Aorta (tissue), 5 donors: Measurements from ENCODE around the gene ZIM2. TPM values are rescaled to one million over a fixed set of nuclear protein-coding genes. Genes with fewer than 3 reads are reported as not detected.

Experiments used
- ATAC-seq: fragments of 200-7000 bp; cut with Tn5 transposase; one replicate; pipeline ENCODE4 v1.9.1; 2022; ENCODE audit warnings: moderate library complexity; ENCODE audit not compliant: low FRiP score
- DNase-seq, 2 donors: peaks; one replicate each; pipeline ENCODE4 v3.0.0-alpha.2; 2020
- H3K27ac ChIP-seq, 2 donors: one replicate each; pipeline ENCODE4 v1.5.1; 2013; ENCODE audit warnings: low read length in 2 of 2, mild to moderate bottlenecking in 2 of 2, moderate library complexity in 2 of 2, control low read depth in 1 of 2, inconsistent platforms in 1 of 2, low read depth in 1 of 2
- H3K27me3 ChIP-seq, 2 donors: one replicate each; pipeline ENCODE4 v1.6.1; 2013; ENCODE audit warnings: control low read depth in 1 of 2, low read length in 1 of 2, mild to moderate bottlenecking in 1 of 2, moderate library complexity in 1 of 2; ENCODE audit not compliant: insufficient read depth in 2 of 2, control insufficient read depth in 1 of 2
- H3K36me3 ChIP-seq, 2 donors: one replicate each; pipeline ENCODE4 v1.6.1; 2013; ENCODE audit warnings: control low read depth in 1 of 2, low read length in 1 of 2, mild to moderate bottlenecking in 1 of 2; ENCODE audit not compliant: insufficient read depth in 2 of 2, control insufficient read depth in 1 of 2
- H3K4me1 ChIP-seq, 2 donors: one replicate each; pipeline ENCODE4 v1.6.1; 2013; ENCODE audit warnings: low read length in 2 of 2, control low read depth in 1 of 2, mild to moderate bottlenecking in 1 of 2, moderate library complexity in 1 of 2; ENCODE audit not compliant: insufficient read depth in 2 of 2, control insufficient read depth in 1 of 2
- H3K4me3 ChIP-seq, 2 donors: one replicate each; pipeline ENCODE4 v1.5.1; 2013; ENCODE audit warnings: low read length in 2 of 2, control low read depth in 1 of 2, mild to moderate bottlenecking in 1 of 2
- H3K9me3 ChIP-seq: one replicate; pipeline ENCODE4 v1.6.1; 2013; ENCODE audit warnings: mild to moderate bottlenecking, low read length; ENCODE audit not compliant: control insufficient read depth
- WGBS, 2 donors: extraction: QIAGEN DNeasy Blood & Tissue Kit; methylation state at CpG; one replicate each; pipeline ENCODE4 v1.1.7; 2013; 5-methylcytosine and 5-hydroxymethylcytosine counted together
- intact Hi-C, 2 donors: fragments of 100-400 bp; cut with DNase I; formaldehyde crosslinking; loops; one replicate each; pipeline versions ENCODE4 v1.14.2 to v1.15.0; 2022
- long read RNA-seq, 2 donors: library from polyadenylated mRNA; unstranded; transcript quantifications; one replicate each; pipeline ENCODE4 v2.0.0, GENCODE V29; 2020 to 2021
- polyA plus RNA-seq, 2 donors: library from polyadenylated mRNA; stranded (reverse); fragments of 200-250 nt; gene quantifications; one replicate each; pipeline ENCODE4 v1.2.3, GENCODE V29; 2013
- total RNA-seq, 2 donors: library from RNA; stranded (reverse); fragmentation: NEBNext Ultra II Directional; extraction: Animal tissue kit (Norgen Biotek cat#: 25700); gene quantifications; one replicate each; pipeline ENCODE4 v1.2.1, GENCODE V29; 2021
- donor health status: healthy with polysubstance abuse.
- donor health status: Bipolar disorder and iron deficiency.
- donor health status: DM: no; HTN: no; CAD: no.
- donor health status: DM: no; HTN: no; CAD: no.
- donor health status: DM: yes; HTN: yes; CAD: no.

ZIM2 gene
- total RNA-seq, result under 1 TPM; 0.32 to 0.39 TPM
- polyA plus RNA-seq, result not detected
- long read RNA-seq, donor 1, partial matches to known transcripts, result 0 of 2 reads
- long read RNA-seq, donor 1, other reads (novel, unspliced or antisense), result 0 of 2 reads
- long read RNA-seq, donor 2, result 0 reads

DNA sequence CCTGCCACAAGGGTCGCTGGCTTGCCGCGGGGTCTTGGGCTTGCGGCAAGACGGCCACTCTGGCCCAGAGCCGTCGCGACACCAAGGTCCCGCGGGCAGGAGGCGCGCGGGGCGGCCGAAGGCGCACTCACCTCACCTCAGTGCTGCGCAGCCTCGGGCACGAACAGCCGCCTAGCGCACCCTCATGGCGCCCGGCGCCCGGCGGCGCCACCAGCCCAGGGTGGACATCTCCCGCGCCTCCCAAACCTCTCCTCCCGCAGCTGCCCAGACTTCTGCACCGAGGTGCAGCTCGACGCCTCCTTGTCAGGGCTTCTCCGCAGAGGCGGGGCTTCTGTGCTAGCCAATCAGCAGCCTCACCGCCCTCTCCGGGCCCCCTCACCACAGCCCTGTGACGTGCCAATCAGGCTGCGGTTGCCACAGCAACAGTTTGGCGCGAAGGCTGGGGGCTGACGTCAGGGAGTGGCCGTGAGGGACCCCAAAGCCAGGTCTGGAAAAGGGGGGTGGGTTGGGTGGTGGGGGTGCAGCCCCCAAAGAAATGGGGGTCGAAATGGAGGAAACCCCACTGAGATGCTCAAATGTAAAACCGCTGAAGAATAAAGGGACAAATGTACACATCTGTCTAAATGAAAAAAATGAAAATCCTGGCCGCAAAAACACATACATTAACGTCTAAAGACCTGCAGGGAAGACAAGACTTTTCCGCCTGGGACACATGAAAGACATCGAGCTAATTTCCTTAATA lies at the start of gene ZIM2, which contains the start of gene PEG3:
TSS of gene ZIM2 (minus strand) at position 276 of the 742 bp plus-strand sequence. CDS start 16,449 bp downstream, outside the sequence.
TSS of gene PEG3 (minus strand) at position 276 of the 742 bp plus-strand sequence. CDS start 16,071 bp downstream, outside the sequence.
- peak within 1 kb of the TSS in 1 of 2 donors; percentile 31 for H3K27ac ChIP-seq
- no peaks in the 10 kb centered on the region for H3K27me3 ChIP-seq
- DNase-seq (peak; percentile 72 to 89), ATAC-seq (no peak)
- no peaks in the 10 kb centered on the region for H3K36me3 ChIP-seq
- H3K4me1 ChIP-seq, result no peaks in the 10 kb centered on the region
- intact Hi-C loops, result no loop called here
- 52 to 59% methylated on average over 39 to 49 of the region's 49 CpGs for WGBS, 2 donors
- H3K4me3 ChIP-seq, result peak within 1 kb of the TSS in 1 of 2 donors; percentile 7
- H3K9me3 ChIP-seq, result no peaks in the 10 kb centered on the region

DNA sequence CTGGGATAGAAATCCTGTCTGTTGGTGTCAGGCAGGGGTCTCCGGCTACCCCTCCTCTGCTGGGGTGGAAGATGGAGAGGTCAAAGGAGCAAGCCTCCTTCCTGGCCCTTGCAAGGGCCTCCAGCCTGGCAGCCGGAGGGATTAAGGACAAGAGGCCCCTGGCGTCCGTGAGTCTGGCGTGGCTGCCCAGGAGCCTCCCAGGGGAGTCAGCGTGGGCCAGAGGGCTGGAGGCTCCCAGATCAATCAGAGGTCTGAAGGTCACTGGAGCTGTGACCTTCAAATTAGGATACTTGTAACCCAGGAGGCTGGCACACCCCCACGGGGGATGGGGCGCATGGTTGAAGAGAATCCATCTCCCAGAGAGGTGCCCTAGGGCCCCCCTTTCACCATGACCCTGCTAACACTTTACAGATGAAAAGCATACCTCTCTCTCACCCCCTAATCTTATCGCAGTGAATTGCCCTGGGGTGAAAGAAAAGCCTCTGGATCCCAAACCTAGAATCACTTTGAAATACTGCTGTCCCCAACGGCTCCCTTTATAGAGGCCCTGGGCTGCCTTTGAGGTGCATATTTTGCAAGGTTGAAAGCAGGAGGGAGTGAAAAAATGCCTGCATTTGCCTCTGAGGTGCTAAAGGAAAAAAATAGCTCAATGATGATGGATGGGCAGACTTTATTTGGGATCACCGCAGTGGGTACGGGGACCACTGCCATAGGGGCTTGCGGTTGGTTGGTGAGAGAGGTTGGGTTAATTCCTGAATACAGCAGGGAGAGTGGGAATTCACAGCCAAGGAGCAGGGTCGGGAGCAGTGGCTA lies 44.9 kb upstream of the ZIM2 start:
- Histone ChIP-seq H3K36me3 (no peaks in the 10 kb centered on the region), H3K27me3 (no peaks in the 10 kb centered on the region), H3K4me3 (no peak overlapping the region), H3K4me1 (no peaks in the 10 kb centered on the region), H3K27ac (no peak overlapping the region), H3K9me3 (peaks cover 2% of the 10 kb centered on the region)
- no peak for DNase-seq
- 27 to 33% methylated on average over 14 of the region's 14 CpGs for WGBS, 2 donors
- no peak for ATAC-seq
- intact Hi-C loops, result no loop called here

DNA sequence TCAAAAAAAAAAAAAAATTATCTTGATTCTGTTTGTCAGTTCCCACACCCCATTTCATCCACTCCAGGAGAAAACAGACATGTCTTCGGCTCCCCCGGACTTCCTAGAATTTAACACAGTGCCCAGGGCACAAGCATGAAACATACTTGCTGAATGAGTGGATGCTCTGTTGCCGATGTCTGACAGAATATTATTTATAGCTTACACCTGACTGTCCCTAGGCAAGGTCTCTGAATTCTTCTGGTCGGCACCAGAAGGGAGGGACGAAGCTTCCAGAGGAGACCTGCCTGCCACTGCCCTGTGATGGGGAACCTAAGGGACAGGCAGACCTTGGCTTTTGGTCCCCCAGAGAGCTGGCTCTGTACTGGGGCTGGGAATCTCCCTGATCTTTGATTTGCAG lies 43.9 kb upstream of the ZIM2 start:
- ATAC-seq (no peak), DNase-seq (no peak)
- H3K27ac ChIP-seq, result no peak overlapping the region
- WGBS, 2 donors, result 55 to 72% methylated on average over 5 of the region's 5 CpGs
- peaks cover 2% of the 10 kb centered on the region for H3K9me3 ChIP-seq
- no peak overlapping the region for H3K4me3 ChIP-seq
- no peaks in the 10 kb centered on the region for H3K27me3 ChIP-seq
- no peaks in the 10 kb centered on the region for H3K4me1 ChIP-seq
- no peaks in the 10 kb centered on the region for H3K36me3 ChIP-seq
- intact Hi-C loops, result no loop called here

DNA sequence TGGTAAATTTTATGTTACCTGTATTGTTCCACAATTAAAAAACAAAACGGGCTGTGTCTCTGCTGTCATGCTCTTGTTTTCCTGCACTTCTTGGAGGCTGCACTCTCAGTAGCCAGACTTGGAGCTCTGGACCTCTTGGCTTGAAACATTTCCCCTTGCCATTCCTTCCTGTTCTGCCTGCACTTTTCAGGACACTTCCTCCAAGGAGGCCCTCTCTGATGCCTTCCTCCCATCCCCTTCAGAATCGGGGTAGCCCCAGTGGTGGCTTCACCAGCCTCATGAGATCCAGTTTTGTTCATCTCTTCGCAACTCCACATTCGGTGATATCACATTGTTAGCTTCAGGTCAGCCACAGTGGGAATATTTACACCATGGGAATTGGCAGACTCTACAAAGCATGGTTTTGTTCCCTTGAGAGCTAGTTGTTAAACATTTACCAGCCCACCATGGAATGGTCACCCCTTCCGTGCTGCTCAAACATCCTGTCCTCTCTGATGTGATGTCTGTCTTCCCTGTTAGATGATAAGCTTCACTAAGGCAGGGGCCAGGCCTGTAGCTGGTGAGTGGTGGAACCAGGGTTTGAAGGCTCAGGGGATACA lies 40.2 kb upstream of the ZIM2 start:
- Histone ChIP-seq H3K9me3 (peaks cover 2% of the 10 kb centered on the region), H3K27me3 (no peaks in the 10 kb centered on the region), H3K27ac (no peak overlapping the region), H3K36me3 (no peaks in the 10 kb centered on the region), H3K4me3 (no peak overlapping the region), H3K4me1 (no peaks in the 10 kb centered on the region)
- no peak for DNase-seq
- intact Hi-C loops, result no loop called here
- ATAC-seq, result no peak
- WGBS, 2 donors, result 64 to 73% methylated on average over 5 of the region's 5 CpGs

DNA sequence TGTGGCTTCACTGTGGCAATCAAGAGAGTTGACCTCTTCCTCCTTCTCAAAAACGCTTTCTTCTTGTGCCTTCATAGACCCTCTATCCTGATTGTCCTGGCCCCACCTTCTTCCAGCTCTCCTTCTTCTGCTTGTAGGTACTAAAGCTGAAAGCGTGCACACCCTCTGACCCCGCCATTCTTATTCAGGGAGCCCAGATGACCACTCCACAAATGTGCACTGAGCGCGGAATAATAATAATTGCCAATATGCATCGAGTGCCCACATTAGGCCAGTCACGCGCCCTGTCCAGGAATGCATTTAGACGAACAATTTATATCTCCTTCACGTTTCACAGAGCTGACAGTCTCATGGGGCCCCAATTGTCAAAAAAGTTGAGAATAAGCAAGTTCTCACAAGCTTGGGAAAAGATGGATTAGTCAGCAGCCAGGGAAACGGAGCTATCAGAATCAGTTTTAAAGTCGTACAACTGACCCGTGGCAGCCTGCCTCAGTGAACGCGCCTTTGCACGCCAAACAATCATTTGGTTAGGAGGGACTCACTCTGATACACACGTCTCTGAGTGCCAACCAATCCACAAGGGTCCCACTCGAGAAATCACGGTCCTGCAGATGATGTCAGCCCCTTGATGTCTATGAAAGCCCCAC lies 36.7 kb upstream of the ZIM2 start:
- 24 to 28% methylated on average over 19 of the region's 19 CpGs for WGBS, 2 donors
- DNase-seq (no peak), ATAC-seq (no peak)
- intact Hi-C loops, result no loop called here
- Histone ChIP-seq H3K36me3 (no peaks in the 10 kb centered on the region), H3K9me3 (peaks cover 10% of the 10 kb centered on the region), H3K27ac (no peak overlapping the region), H3K4me3 (no peak overlapping the region), H3K27me3 (no peaks in the 10 kb centered on the region), H3K4me1 (no peaks in the 10 kb centered on the region)

DNA sequence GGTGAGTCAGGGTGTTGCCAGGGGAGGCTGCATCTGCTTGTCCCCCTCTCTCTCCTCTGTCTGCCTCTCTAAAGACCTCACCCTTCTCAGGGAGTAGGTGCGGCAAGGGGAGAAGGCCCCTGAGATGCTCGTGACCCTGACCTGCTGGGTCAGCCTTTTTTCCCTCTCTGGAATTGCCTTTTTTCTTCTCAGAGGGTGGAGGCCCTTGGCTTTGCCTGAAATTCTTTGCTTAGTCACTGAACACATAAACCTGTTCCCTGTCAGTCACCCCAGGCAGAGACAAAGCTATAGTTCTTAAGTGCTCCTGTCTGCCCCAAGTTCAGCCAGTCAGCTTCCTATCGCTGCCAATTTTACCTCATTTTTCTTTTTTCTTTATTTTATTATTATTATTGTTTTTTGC lies 35.2 kb upstream of the ZIM2 start:
- Histone ChIP-seq H3K4me1 (no peaks in the 10 kb centered on the region), H3K36me3 (no peaks in the 10 kb centered on the region), H3K9me3 (peaks cover 9% of the 10 kb centered on the region), H3K4me3 (no peak overlapping the region), H3K27me3 (no peaks in the 10 kb centered on the region), H3K27ac (no peak overlapping the region)
- DNase-seq, result no peak
- WGBS, 2 donors, result 77 to 82% methylated on average over 3 of the region's 3 CpGs
- no peak for ATAC-seq
- intact Hi-C loops, result no loop called here

DNA sequence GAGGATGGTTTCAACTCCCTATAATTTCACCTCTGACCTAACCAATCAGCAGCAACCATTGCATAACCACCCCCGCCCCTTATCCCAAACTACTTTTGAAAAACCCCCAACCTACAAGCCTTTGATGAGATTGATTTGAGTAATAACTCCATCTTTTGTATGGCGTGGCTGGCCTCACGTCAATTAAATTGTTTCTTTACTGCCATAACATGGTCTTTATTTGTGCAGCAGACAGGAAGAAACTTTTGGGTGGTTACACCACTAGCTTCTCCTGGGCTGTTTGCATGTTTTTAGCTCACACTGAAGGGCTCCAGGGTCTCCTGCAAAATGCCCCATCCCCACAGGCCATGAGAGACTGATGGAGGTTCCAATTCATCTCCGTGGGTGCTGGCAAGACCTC lies 34.0 kb upstream of the ZIM2 start:
- no peak for ATAC-seq
- H3K9me3 ChIP-seq, result peaks cover 7% of the 10 kb centered on the region
- no peaks in the 10 kb centered on the region for H3K4me1 ChIP-seq
- no peak overlapping the region for H3K4me3 ChIP-seq
- no peak overlapping the region for H3K27ac ChIP-seq
- WGBS, 2 donors, result 86% methylated on average over 4 of the region's 4 CpGs
- H3K27me3 ChIP-seq, result no peaks in the 10 kb centered on the region
- DNase-seq, result no peak
- intact Hi-C loops, result no loop called here
- no peaks in the 10 kb centered on the region for H3K36me3 ChIP-seq

DNA sequence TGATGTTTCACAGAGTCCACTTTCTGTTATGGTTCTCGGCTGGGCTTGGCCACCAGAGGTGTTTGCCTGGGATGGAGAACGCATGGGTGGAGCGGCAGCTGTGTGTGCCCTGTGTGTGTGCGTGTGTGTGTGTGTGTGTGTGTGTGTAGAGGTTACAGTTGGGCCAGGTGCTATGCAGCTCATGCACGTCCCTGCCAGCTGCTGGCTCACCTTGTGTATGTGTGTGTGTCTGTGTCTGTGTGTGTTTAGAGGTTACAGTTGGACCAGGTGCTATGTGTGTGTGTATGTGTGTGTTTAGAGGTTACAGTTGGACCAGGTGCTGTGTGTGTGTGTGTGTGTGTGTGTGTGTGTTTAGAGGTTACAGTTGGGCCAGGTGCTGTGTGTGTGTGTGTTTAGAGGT lies 33.0 kb upstream of the ZIM2 start:
- Histone ChIP-seq H3K9me3 (peaks cover 7% of the 10 kb centered on the region), H3K36me3 (no peaks in the 10 kb centered on the region), H3K4me1 (no peaks in the 10 kb centered on the region), H3K27ac (no peak overlapping the region), H3K27me3 (no peaks in the 10 kb centered on the region), H3K4me3 (no peak overlapping the region)
- ATAC-seq (no peak), DNase-seq (no peak)
- WGBS, 2 donors, result 72 to 81% methylated on average over 5 of the region's 5 CpGs
- intact Hi-C loops, result no loop called here
